GM19193 (cell line): ENCODE measurements around the gene FAM20C.

Experiments
- POLR2A ChIP-seq: IDR thresholded peaks from 4 replicates; pipeline ENCODE4 v1.6.1; 2011; ENCODE audit not compliant: insufficient read depth, insufficient read length; ENCODE audit errors: extremely low read depth

Gene FAM20C

GRCh38 chr7:255038-255435, 62.7 kb downstream of the FAM20C start:
- no peak for TF ChIP-seq POLR2A

DNA sequence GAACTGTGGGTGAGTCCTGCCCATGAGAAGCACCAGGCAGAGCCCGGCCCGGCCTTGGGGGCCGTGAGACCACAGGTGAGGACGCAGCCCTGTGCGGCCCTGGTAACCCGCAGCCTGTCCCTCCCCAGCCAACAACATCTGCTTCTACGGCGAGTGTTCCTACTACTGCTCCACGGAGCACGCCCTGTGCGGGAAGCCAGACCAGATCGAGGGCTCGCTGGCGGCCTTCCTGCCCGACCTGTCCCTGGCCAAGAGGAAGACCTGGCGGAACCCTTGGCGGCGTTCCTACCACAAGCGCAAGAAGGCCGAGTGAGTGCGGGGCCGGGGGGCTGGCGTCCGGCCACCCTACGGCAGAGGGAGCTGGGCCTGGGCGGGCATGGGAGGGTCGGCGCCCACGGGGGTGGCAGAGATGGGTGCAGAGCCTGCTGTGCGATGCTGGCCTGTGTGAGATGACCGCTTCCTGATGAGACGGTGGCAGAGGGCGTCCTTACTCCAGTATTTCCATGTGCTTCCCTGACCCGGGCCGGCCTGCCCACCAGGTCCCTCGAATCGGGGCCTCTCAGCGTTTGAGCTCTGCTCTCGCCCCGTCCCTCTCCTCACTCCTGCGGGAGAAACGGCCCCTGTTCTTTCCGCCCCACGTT, 63.5 kb downstream of the FAM20C start:
- TF ChIP-seq POLR2A, result no peak

- TF ChIP-seq POLR2A, result no peak
Observed at GRCh38 chr7:256461-256940, 64.1 kb downstream of the FAM20C start.

- TF ChIP-seq POLR2A, result no peak
Observed at GRCh38 chr7:256981-257646, 64.7 kb downstream of the FAM20C start.

DNA sequence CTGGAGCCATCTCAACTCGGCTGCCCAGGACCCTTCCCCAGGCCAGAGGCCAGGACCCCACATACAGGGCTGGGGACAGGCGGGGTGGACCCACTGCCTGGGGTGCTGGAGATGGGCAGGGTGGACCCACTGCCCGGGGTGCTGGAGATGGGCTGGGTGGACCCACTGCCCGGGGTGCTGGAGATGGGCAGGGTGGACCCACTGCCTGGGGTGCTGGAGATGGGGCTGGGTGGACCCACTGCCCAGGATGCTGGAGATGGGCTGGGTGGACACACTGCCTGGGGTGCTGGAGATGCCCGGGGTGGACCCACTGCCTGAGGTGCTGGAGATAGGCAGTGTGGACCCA, 65.2 kb downstream of the FAM20C start:
- no peak for TF ChIP-seq POLR2A

GRCh38 chr7:258476-259190, 66.3 kb downstream of the FAM20C start:
- no peak for TF ChIP-seq POLR2A

GRCh38 chr7:259191-259505, 66.8 kb downstream of the FAM20C start:
- no peak for TF ChIP-seq POLR2A

- TF ChIP-seq POLR2A, result no peak
Observed at GRCh38 chr7:259751-260405, 67.5 kb downstream of the FAM20C start.

GRCh38 chr7:260441-261281, 68.3 kb downstream of the FAM20C start:
- TF ChIP-seq POLR2A, result no peak

DNA sequence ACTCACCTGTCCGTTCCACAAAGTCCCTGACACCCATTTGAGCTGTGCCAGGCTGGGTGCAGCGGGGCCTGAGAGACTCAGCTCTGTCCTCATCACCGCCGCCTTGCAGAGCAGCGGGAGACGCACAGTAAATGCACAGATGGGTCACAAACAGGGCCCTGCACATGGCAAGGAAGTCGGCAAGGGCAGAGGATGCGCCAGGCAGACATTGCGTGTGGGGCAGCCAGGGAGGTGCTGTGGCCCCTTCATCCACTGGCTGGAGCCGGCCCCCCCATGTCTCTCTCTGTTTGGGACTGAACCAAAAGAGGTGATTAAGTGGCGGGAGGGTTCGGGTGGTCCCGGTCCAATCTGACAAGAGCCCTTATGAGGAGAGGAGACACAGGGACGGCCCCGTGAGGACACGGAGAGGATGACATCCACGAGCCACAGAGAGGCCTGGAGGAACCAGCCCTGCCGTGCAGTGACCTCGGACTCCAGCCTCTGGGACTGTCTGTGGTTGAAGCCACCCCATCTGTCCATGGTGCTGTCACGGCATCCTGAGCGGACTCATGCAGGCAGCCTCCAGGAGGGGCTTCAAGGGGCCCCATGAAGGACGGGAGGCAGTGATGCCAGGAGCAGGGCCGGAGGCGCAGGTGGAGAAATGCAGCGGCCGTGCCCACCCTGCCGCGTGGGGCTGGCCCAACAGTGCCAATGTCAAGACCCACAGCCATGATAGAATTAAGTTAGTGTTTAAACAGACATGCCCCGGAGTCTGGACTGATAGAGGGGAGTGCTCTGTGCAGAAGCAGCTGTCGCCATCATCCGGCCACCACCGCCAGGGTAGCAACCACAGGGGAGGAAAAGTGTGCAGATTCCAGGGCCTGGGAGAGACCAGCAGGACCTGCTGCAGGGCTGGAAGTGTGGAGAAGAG, 69.2 kb downstream of the FAM20C start:
- TF ChIP-seq POLR2A, result no peak

GRCh38 chr7:262251-262572, 69.8 kb downstream of the FAM20C start:
- TF ChIP-seq POLR2A, result no peak

- no peak for TF ChIP-seq POLR2A
Observed at GRCh38 chr7:264541-265191, 72.3 kb downstream of the FAM20C start.
